Measurements from ENCODE around the gene GIGYF2. TPM values are rescaled to one million over a fixed set of nuclear protein-coding genes. Genes with fewer than 3 reads are reported as not detected.

GIGYF2 gene
- total and polyA plus RNA-seq, 2 of the 13 experiments (the other 11 are each of a cell fraction or from before 2014, with no cell fraction given): 44.9 to 73.5 TPM

DNA sequence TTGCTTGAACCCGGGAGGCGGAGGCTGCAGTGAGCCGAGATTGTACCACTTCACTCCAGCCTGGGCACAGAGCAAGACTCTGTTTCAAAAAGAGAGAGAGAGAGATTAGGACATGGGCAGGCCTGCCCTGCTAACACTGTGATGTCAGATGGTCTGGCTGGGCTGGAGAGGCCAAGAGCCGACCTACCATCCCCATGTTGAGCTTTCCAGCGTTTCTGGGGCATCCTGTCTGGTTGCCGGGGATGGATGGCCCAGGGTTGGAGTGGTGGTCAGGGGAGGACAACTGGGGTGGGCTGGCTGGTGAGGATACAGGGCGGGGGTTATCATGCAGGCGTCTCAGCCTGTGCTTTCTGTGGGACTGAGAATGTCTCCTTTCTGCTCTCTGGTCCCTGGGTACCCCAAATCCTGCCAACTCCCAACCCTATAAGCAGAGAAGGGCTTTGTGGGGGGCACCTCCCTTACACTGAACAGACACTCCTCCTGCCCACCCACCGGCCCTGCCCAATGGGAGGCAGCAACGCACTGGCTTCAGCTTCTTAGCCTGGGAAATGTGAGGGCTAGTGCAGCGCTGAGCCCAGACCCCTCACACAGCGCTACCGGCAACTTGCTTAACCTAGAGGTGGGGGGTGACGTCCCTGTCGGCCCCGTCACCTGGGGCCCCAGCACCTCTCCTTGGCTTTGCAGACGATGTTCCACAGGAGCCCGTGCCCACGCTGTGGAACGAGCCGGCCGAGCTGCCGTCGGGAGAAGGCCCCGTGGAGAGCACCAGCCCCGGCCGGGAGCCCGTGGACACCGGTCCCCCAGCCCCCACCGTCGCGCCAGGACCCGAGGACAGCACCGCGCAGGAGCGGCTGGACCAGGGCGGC lies 178.4 kb downstream of the GIGYF2 start (continued):
- TF ChIP-seq ZNF598 (CRISPR knock-in tag; IDR thresholded peaks at IDR 0.05; ENCODE audit: borderline replicate concordance): no peak
- TF ChIP-seq SAP130 (CRISPR knock-in tag; IDR thresholded peaks at IDR 0.05; ENCODE audit: low read depth): peak; percentile 24; the same call in 1 of the 2 replicates
- TF ChIP-seq ZNF615 (CRISPR knock-in tag; IDR thresholded peaks at IDR 0.05; ENCODE audit: borderline replicate concordance): no peak
- no peak for TF ChIP-seq PRDM15 (CRISPR knock-in tag; IDR thresholded peaks at IDR 0.05)
- no peak for TF ChIP-seq ZNF770 (CRISPR knock-in tag; IDR thresholded peaks at IDR 0.05)
- TF ChIP-seq GPN1 (CRISPR knock-in tag; IDR thresholded peaks at IDR 0.05; ENCODE audit: borderline replicate concordance): no peak
- TF ChIP-seq NR2F6 (IDR thresholded peaks at IDR 0.05): no peak
- no peak for TF ChIP-seq NR2F6 (CRISPR knock-in tag; IDR thresholded peaks at IDR 0.05)
- no peak for TF ChIP-seq ZNF547 (CRISPR knock-in tag; IDR thresholded peaks at IDR 0.05)
- TF ChIP-seq KDM4B (CRISPR knock-in tag; IDR thresholded peaks at IDR 0.05): no peak
- TF ChIP-seq, protein P1, sequence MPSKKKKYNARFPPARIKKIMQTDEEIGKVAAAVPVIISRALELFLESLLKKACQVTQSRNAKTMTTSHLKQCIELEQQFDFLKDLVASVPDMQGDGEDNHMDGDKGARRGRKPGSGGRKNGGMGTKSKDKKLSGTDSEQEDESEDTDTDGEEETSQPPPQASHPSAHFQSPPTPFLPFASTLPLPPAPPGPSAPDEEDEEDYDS (CRISPR knock-in tag; IDR thresholded peaks at IDR 0.05): peak; percentile 58; the same call in 1 of the 2 replicates
- TF ChIP-seq ZNF121 (CRISPR knock-in tag; IDR thresholded peaks at IDR 0.05): no peak
- TF ChIP-seq ARHGAP35 (CRISPR knock-in tag; IDR thresholded peaks at IDR 0.05; ENCODE audit: borderline replicate concordance): no peak
- TF ChIP-seq ZMYM3 (CRISPR knock-in tag; IDR thresholded peaks at IDR 0.05): no peak
- TF ChIP-seq ZNF614 (CRISPR knock-in tag; IDR thresholded peaks at IDR 0.05; ENCODE audit: borderline replicate concordance): no peak
- TF ChIP-seq FOXK1 (CRISPR knock-in tag; IDR thresholded peaks at IDR 0.05; ENCODE audit: borderline replicate concordance, low read depth): no peak
- TF ChIP-seq DR1 (CRISPR knock-in tag; IDR thresholded peaks at IDR 0.05): peak; percentile 35; the same call in 1 of the 2 replicates
- TF ChIP-seq STAT5B (CRISPR knock-in tag; IDR thresholded peaks at IDR 0.05): no peak
- TF ChIP-seq RARG (CRISPR knock-in tag; IDR thresholded peaks at IDR 0.05; ENCODE audit: low read depth): no peak
- TF ChIP-seq ZNF232 (CRISPR knock-in tag; IDR thresholded peaks at IDR 0.05; ENCODE audit: borderline replicate concordance): no peak
- no peak for TF ChIP-seq HES4 (CRISPR knock-in tag; IDR thresholded peaks at IDR 0.05; ENCODE audit: borderline replicate concordance)
- TF ChIP-seq MZF1 (CRISPR knock-in tag; IDR thresholded peaks at IDR 0.05; ENCODE audit: borderline replicate concordance): no peak
- TF ChIP-seq KMT2A (CRISPR knock-in tag; IDR thresholded peaks at IDR 0.05): no peak
- TF ChIP-seq, protein P2, sequence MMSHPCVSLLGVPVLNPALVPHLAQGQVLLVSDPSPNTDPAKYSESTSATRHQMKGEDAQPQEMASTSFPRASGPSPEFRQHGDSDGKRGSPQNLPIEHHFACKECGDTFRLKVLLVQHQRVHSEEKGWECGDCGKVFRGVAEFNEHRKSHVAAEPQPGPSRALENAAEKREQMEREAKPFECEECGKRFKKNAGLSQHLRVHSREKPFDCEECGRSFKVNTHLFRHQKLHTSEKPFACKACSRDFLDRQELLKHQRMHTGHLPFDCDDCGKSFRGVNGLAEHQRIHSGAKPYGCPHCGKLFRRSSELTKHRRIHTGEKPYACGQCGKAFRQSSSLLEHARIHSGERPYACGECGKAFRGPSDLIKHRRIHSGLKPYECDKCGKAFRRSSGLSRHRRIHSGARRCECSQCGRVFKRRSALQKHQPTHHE (CRISPR knock-in tag; IDR thresholded peaks at IDR 0.05; ENCODE audit: borderline replicate concordance): no peak
